Liver (tissue), 9 donors: ENCODE measurements around the gene GPR146. TPM values are rescaled to one million over a fixed set of nuclear protein-coding genes. Genes with fewer than 3 reads are reported as not detected.

Source experiments
- DNase-seq: peaks from one replicate; pipeline ENCODE4 v3.0.0-alpha.2; 2017; ENCODE audit warnings: low spot score
- H3K27ac ChIP-seq, 2 donors: one replicate each; pipeline ENCODE4 v1.7.0; 2013; ENCODE audit warnings: inconsistent platforms in 2 of 2, low read length in 2 of 2, control low read depth in 1 of 2, low read depth in 1 of 2, mild to moderate bottlenecking in 1 of 2
- H3K27me3 ChIP-seq, 4 donors: one replicate each; pipeline versions ENCODE4 v1.6.1 to v1.7.0; 2013; ENCODE audit warnings: low read length in 3 of 4, inconsistent platforms in 1 of 4, mild to moderate bottlenecking in 1 of 4, moderate library complexity in 1 of 4; ENCODE audit not compliant: control insufficient read depth in 4 of 4, insufficient read depth in 4 of 4
- H3K36me3 ChIP-seq, 4 donors: one replicate each; pipeline versions ENCODE4 v1.6.1 to v1.7.0; 2013; ENCODE audit warnings: low read length in 3 of 4, mild to moderate bottlenecking in 3 of 4, low read depth in 1 of 4, moderate library complexity in 1 of 4; ENCODE audit not compliant: control insufficient read depth in 4 of 4, insufficient read depth in 3 of 4
- H3K4me1 ChIP-seq, 4 donors: one replicate each; pipeline versions ENCODE4 v1.6.1 to v1.7.0; 2013; ENCODE audit warnings: low read length in 3 of 4, mild to moderate bottlenecking in 3 of 4, moderate library complexity in 1 of 4; ENCODE audit not compliant: control insufficient read depth in 4 of 4, insufficient read depth in 4 of 4
- H3K4me3 ChIP-seq, 3 donors: one replicate each; pipeline versions ENCODE4 v1.6.1 to v1.7.0; 2013; ENCODE audit warnings: low read length in 3 of 3, control low read depth in 1 of 3, low read depth in 1 of 3, mild to moderate bottlenecking in 1 of 3
- H3K9ac ChIP-seq, 2 donors: one replicate each; pipeline ENCODE4 v1.7.0; 2013; ENCODE audit warnings: low read length in 2 of 2, mild to moderate bottlenecking in 2 of 2, moderate library complexity in 2 of 2, control low read depth in 1 of 2, low read depth in 1 of 2
- H3K9me3 ChIP-seq, 4 donors: one replicate each; pipeline versions ENCODE4 v1.6.1 to v1.7.0; 2013; ENCODE audit warnings: low read length in 3 of 4; ENCODE audit not compliant: control insufficient read depth in 4 of 4
- EGR1 ChIP-seq, 2 donors: IDR thresholded peaks; 2 replicates each; pipeline ENCODE4 v1.6.1; 2016 to 2018; ENCODE audit warnings: antibody characterized with exemption in 2 of 2, low read depth in 2 of 2
- FOXA1 ChIP-seq: IDR thresholded peaks from 2 replicates; pipeline ENCODE4 v1.6.1; 2016; ENCODE audit warnings: antibody characterized with exemption
- FOXA2 ChIP-seq: IDR thresholded peaks from 2 replicates; pipeline ENCODE4 v1.6.1; 2016; ENCODE audit warnings: antibody characterized with exemption
- GABPA ChIP-seq, 2 donors: IDR thresholded peaks in 1 of 2; conservative IDR thresholded peaks in 1 of 2; 2 replicates each; pipeline ENCODE4 v1.6.1; 2016; ENCODE audit warnings: antibody characterized with exemption in 2 of 2, mild to moderate bottlenecking in 1 of 2, moderate library complexity in 1 of 2
- HNF4G ChIP-seq: IDR thresholded peaks from 2 replicates; pipeline ENCODE4 v1.6.1; 2016; ENCODE audit warnings: antibody characterized with exemption
- JUND ChIP-seq, 2 donors: IDR thresholded peaks; 2 replicates each; pipeline ENCODE4 v1.6.1; 2016; ENCODE audit warnings: antibody characterized with exemption in 2 of 2
- RAD21 ChIP-seq, 2 donors: IDR thresholded peaks; 2 replicates each; pipeline ENCODE4 v1.6.1; 2016; ENCODE audit warnings: antibody characterized with exemption in 2 of 2, mild to moderate bottlenecking in 2 of 2
- RXRA ChIP-seq, 2 donors: IDR thresholded peaks; 2 replicates each; pipeline ENCODE4 v1.6.1; 2017 to 2018; ENCODE audit warnings: antibody characterized with exemption in 2 of 2, mild to moderate bottlenecking in 1 of 2
- SP1 ChIP-seq: IDR thresholded peaks from 2 replicates; pipeline ENCODE4 v1.6.1; 2018; ENCODE audit warnings: antibody characterized with exemption, mild to moderate bottlenecking
- TAF1 ChIP-seq: conservative IDR thresholded peaks from 2 replicates; pipeline ENCODE4 v1.6.1; 2016; ENCODE audit warnings: antibody characterized with exemption, mild to moderate bottlenecking
- YY1 ChIP-seq: IDR thresholded peaks from 2 replicates; pipeline ENCODE4 v1.6.1; 2016; ENCODE audit warnings: antibody characterized with exemption, mild to moderate bottlenecking
- WGBS: extraction: QIAGEN DNeasy Blood & Tissue Kit; methylation state at CpG from one replicate; pipeline ENCODE4 v1.1.7; 2013; 5-methylcytosine and 5-hydroxymethylcytosine counted together
- polyA plus RNA-seq, 2 donors: library from polyadenylated mRNA; stranded (reverse) in 1 of 2; unstranded in 1 of 2; fragments of 200-250 nt in 1 of 2; fragments of >200 nt in 1 of 2; fragmentation: Nextera tagmentation in 1 of 2; extraction: Ambion mirVana in 1 of 2; gene quantifications; one replicate each; pipeline versions ENCODE4 v1.2.1 to v1.2.3, GENCODE V29; 2013 to 2015
- total RNA-seq, 2 donors: library from RNA; depleted of rRNA; stranded (reverse); fragments of >200 nt; gene quantifications; one replicate each; pipeline ENCODE4 v1.2.3, GENCODE V29; 2014
- TF ChIP-seq, protein P1 (sequence below): IDR thresholded peaks from 2 replicates; pipeline ENCODE4 v1.6.1; 2016; ENCODE audit warnings: antibody characterized with exemption
- TF ChIP-seq, protein P2 (sequence below): IDR thresholded peaks from 2 replicates; pipeline ENCODE4 v1.6.1; 2016; ENCODE audit warnings: antibody characterized with exemption
- TF ChIP-seq, protein P3 (sequence below): fragments of 150-350 bp; IDR thresholded peaks from 2 replicates; pipeline ENCODE4 v1.5.1; 2017; ENCODE audit warnings: improper control_type of control experiment, low read depth, low read length; ENCODE audit not compliant: missing input control
- TF ChIP-seq, protein P4 (sequence below): IDR thresholded peaks from 2 replicates; pipeline ENCODE4 v1.6.1; 2016; ENCODE audit warnings: antibody characterized with exemption, mild to moderate bottlenecking
- TF ChIP-seq, protein P5 (sequence below): IDR thresholded peaks from 2 replicates; pipeline ENCODE4 v1.6.1; 2016; ENCODE audit warnings: antibody characterized with exemption
- donor health status: healthy.
- donor health status: healthy.
- donor health status: healthy.
- donor health status: healthy.
- donor health status: healthy.

GPR146 gene
- total and polyA plus RNA-seq, 4 donors: 15.5 to 33.5 (median 26.7) TPM

DNA sequence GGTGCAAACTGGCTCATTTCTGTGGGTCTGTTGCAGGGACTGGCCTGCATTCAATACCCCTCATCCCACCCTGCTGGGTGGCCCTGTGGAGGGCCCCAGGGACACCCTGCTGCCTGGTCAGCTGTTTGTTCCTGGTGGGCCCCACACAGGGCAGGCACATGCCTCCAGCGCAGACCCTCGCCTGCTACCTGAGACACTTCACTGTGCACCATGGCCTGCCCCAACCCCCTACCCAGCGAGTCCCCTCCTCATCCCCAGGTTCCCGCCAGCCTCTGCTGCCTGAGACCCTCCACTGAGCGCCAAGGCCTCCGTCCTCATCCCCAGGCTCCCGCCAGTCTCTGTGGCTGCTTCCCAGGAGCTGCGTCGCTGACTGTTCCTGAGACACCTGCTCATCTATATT, 16.8 kb downstream of the GPR146 start:
- Histone ChIP-seq H3K9ac (no peak overlapping the region), H3K36me3 (no peaks in the 10 kb centered on the region), H3K4me1 (peaks cover 8 to 19% (median 16%) of the 10 kb centered on the region in 4 donors), H3K9me3 (no peaks in the 10 kb centered on the region), H3K27me3 (no peaks in the 10 kb centered on the region), H3K4me3 (no peak overlapping the region), H3K27ac (no peak overlapping the region)
- no peak for DNase-seq
- WGBS: 98% methylated on average over 9 of the region's 9 CpGs
- TF ChIP-seq, protein P1, sequence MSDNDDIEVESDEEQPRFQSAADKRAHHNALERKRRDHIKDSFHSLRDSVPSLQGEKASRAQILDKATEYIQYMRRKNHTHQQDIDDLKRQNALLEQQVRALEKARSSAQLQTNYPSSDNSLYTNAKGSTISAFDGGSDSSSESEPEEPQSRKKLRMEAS: no peak
- TF ChIP-seq SP1: no peak
- TF ChIP-seq JUND (IDR thresholded peaks at IDR 0.05): no peak
- TF ChIP-seq, protein P2, sequence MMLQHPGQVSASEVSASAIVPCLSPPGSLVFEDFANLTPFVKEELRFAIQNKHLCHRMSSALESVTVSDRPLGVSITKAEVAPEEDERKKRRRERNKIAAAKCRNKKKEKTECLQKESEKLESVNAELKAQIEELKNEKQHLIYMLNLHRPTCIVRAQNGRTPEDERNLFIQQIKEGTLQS: no peak
- TF ChIP-seq, protein P3, sequence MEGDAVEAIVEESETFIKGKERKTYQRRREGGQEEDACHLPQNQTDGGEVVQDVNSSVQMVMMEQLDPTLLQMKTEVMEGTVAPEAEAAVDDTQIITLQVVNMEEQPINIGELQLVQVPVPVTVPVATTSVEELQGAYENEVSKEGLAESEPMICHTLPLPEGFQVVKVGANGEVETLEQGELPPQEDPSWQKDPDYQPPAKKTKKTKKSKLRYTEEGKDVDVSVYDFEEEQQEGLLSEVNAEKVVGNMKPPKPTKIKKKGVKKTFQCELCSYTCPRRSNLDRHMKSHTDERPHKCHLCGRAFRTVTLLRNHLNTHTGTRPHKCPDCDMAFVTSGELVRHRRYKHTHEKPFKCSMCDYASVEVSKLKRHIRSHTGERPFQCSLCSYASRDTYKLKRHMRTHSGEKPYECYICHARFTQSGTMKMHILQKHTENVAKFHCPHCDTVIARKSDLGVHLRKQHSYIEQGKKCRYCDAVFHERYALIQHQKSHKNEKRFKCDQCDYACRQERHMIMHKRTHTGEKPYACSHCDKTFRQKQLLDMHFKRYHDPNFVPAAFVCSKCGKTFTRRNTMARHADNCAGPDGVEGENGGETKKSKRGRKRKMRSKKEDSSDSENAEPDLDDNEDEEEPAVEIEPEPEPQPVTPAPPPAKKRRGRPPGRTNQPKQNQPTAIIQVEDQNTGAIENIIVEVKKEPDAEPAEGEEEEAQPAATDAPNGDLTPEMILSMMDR: no peak
- no peak for TF ChIP-seq EGR1 (IDR thresholded peaks at IDR 0.05; ENCODE audit: low read depth in 2 of 2)
- no peak for TF ChIP-seq HNF4G
- TF ChIP-seq FOXA2: no peak
- TF ChIP-seq, protein P4, sequence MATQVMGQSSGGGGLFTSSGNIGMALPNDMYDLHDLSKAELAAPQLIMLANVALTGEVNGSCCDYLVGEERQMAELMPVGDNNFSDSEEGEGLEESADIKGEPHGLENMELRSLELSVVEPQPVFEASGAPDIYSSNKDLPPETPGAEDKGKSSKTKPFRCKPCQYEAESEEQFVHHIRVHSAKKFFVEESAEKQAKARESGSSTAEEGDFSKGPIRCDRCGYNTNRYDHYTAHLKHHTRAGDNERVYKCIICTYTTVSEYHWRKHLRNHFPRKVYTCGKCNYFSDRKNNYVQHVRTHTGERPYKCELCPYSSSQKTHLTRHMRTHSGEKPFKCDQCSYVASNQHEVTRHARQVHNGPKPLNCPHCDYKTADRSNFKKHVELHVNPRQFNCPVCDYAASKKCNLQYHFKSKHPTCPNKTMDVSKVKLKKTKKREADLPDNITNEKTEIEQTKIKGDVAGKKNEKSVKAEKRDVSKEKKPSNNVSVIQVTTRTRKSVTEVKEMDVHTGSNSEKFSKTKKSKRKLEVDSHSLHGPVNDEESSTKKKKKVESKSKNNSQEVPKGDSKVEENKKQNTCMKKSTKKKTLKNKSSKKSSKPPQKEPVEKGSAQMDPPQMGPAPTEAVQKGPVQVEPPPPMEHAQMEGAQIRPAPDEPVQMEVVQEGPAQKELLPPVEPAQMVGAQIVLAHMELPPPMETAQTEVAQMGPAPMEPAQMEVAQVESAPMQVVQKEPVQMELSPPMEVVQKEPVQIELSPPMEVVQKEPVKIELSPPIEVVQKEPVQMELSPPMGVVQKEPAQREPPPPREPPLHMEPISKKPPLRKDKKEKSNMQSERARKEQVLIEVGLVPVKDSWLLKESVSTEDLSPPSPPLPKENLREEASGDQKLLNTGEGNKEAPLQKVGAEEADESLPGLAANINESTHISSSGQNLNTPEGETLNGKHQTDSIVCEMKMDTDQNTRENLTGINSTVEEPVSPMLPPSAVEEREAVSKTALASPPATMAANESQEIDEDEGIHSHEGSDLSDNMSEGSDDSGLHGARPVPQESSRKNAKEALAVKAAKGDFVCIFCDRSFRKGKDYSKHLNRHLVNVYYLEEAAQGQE: no peak
- no peak for TF ChIP-seq GABPA (IDR thresholded peaks at IDR 0.05 in 1 of 2, conservative IDR thresholded peaks at IDR 0.05 in 1 of 2)
- no peak for TF ChIP-seq RXRA (IDR thresholded peaks at IDR 0.05)
- no peak for TF ChIP-seq RAD21 (IDR thresholded peaks at IDR 0.05)
- TF ChIP-seq FOXA1: no peak
- no peak for TF ChIP-seq YY1
- TF ChIP-seq TAF1: no peak

DNA sequence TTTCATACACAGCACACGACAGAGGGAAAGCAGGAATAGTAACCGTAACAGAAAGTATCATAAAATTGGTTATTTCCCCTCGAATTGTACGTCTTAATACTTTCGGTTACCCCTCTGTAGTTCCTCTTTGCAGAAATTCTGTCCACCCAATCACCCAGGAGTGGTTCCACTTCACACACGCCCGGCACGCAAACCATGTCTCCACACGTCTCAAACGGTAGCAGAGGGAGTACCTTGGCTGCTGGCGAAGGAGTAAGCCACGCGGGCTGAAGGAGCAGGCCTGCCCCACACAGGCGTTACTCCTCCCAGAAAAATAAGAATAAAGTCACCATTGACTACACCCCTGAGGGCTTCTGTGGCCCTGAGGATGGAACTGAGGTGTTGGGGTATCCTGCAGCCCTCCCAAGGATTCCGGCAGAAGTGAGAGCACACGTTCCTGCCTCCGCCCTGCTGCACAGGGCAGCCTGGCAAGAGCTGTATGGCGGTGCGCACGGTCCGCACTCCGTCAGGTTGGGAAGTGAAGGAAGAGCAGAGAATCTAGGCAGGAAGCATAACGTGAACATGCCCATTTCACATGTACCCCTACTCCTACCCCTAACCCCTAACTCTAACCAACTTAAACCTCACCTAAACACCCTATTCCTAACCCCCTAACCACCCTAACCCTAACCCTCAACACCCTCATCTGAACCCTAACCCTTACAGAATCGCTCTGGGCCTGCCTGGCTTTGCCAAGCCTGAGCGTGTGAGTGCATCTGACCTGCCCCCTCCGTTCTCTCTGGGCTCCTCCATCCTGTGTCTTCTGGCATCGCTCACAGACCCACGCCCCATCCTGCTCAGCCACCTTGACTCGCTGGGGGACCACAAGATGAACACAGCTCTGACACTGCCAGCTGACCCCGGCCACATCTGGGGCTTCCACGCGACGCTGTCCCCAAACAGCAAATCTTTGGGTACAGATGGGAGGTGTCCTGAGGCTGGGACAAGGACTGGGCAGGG, 18.2 kb downstream of the GPR146 start:
- Histone ChIP-seq H3K36me3 (no peaks in the 10 kb centered on the region), H3K9me3 (no peaks in the 10 kb centered on the region), H3K9ac (no peak overlapping the region), H3K27me3 (no peaks in the 10 kb centered on the region), H3K4me3 (no peak overlapping the region), H3K27ac (no peak overlapping the region), H3K4me1 (peaks cover 8 to 17% (median 16%) of the 10 kb centered on the region in 4 donors)
- DNase-seq: no peak
- WGBS: 90% methylated on average over 33 of the region's 33 CpGs
- TF ChIP-seq, protein P2: no peak
- TF ChIP-seq, protein P5, sequence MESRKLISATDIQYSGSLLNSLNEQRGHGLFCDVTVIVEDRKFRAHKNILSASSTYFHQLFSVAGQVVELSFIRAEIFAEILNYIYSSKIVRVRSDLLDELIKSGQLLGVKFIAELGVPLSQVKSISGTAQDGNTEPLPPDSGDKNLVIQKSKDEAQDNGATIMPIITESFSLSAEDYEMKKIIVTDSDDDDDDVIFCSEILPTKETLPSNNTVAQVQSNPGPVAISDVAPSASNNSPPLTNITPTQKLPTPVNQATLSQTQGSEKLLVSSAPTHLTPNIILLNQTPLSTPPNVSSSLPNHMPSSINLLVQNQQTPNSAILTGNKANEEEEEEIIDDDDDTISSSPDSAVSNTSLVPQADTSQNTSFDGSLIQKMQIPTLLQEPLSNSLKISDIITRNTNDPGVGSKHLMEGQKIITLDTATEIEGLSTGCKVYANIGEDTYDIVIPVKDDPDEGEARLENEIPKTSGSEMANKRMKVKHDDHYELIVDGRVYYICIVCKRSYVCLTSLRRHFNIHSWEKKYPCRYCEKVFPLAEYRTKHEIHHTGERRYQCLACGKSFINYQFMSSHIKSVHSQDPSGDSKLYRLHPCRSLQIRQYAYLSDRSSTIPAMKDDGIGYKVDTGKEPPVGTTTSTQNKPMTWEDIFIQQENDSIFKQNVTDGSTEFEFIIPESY: no peak
- no peak for TF ChIP-seq JUND (IDR thresholded peaks at IDR 0.05)
- TF ChIP-seq, protein P3: no peak
- no peak for TF ChIP-seq YY1
- no peak for TF ChIP-seq GABPA (IDR thresholded peaks at IDR 0.05 in 1 of 2, conservative IDR thresholded peaks at IDR 0.05 in 1 of 2)
- TF ChIP-seq FOXA1: no peak
